GM23338 (cell line): ENCODE measurements around the gene DGKD. TPM values are rescaled to one million over a fixed set of nuclear protein-coding genes. Genes with fewer than 3 reads are reported as not detected.

Experiments
- ATAC-seq: fragments of 200-7000 bp; cut with Tn5 transposase; 3 replicates; pipeline ENCODE4 v1.9.1; 2020
- DNase-seq: peaks from one replicate; pipeline ENCODE4 v3.0.0-alpha.2; 2015; ENCODE audit warnings: low spot score
- H2AFZ ChIP-seq: fragments of 200-600 bp; sonication (generic); 2 replicates; pipeline ENCODE4 v1.8.0; 2016; ENCODE audit warnings: antibody characterized with exemption, mild to moderate bottlenecking, moderate library complexity
- H3F3A ChIP-seq: fragments of 200-600 bp; sonication (generic); replicated peaks from 2 replicates; pipeline ENCODE4 v1.8.0; 2017; ENCODE audit warnings: antibody characterized with exemption, mixed run types, low read depth
- H3K27ac ChIP-seq: fragments of 200-600 bp; sonication (generic); 2 replicates; pipeline ENCODE4 v1.6.1; 2016; ENCODE audit warnings: low read depth
- H3K27me3 ChIP-seq: fragments of 200-600 bp; sonication (generic); 2 replicates; pipeline ENCODE4 v1.8.0; 2016; ENCODE audit warnings: mild to moderate bottlenecking, mixed run types, moderate library complexity; ENCODE audit not compliant: insufficient read depth
- H3K36me3 ChIP-seq: fragments of 200-600 bp; sonication (generic); 2 replicates; pipeline ENCODE4 v1.8.0; 2016; ENCODE audit warnings: mild to moderate bottlenecking; ENCODE audit not compliant: insufficient read depth
- H3K4me1 ChIP-seq: fragments of 200-600 bp; sonication (generic); 2 replicates; pipeline ENCODE4 v1.8.0; 2016; ENCODE audit warnings: mild to moderate bottlenecking, moderate library complexity; ENCODE audit not compliant: insufficient read depth
- H3K4me2 ChIP-seq: fragments of 200-600 bp; sonication (generic); 2 replicates; pipeline ENCODE4 v1.7.1; 2017; ENCODE audit warnings: mixed run types
- H3K4me3 ChIP-seq: fragments of 200-600 bp; sonication (generic); 2 replicates; pipeline ENCODE4 v1.6.1; 2016; ENCODE audit warnings: mixed run types
- H3K79me2 ChIP-seq: fragments of 200-600 bp; sonication (generic); replicated peaks from 2 replicates; pipeline ENCODE4 v1.8.0; 2017; ENCODE audit warnings: mild to moderate bottlenecking; ENCODE audit not compliant: insufficient read depth
- H3K9me2 ChIP-seq: fragments of 200-600 bp; sonication (generic); 2 replicates; pipeline ENCODE4 v1.8.0; 2017; ENCODE audit not compliant: insufficient read depth
- H4K20me1 ChIP-seq: fragments of 200-600 bp; sonication (generic); replicated peaks from 2 replicates; pipeline ENCODE4 v1.8.0; 2017; ENCODE audit warnings: mild to moderate bottlenecking; ENCODE audit not compliant: insufficient read depth
- H3K27ac Mint-ChIP-seq: 2 replicates; pipeline ENCODE4 v1.8.0; 2020; ENCODE audit warnings: inconsistent platforms, mild to moderate bottlenecking, moderate library complexity, mixed read lengths
- H3K27me3 Mint-ChIP-seq: 3 replicates; pipeline ENCODE4 v1.8.0; 2022; ENCODE audit warnings: low read depth, mild to moderate bottlenecking, moderate library complexity, mixed read lengths, inconsistent platforms; ENCODE audit not compliant: insufficient read depth, poor library complexity
- H3K36me3 Mint-ChIP-seq: 3 replicates; pipeline ENCODE4 v1.8.0; 2021; ENCODE audit warnings: low read depth, mild to moderate bottlenecking, inconsistent platforms, moderate library complexity, mixed read lengths
- H3K4me1 Mint-ChIP-seq: 3 replicates; pipeline ENCODE4 v1.8.0; 2020; ENCODE audit warnings: mild to moderate bottlenecking, inconsistent platforms, mixed read lengths
- H3K4me3 Mint-ChIP-seq: 3 replicates; pipeline ENCODE4 v1.8.0; 2021; ENCODE audit warnings: moderate library complexity, mild to moderate bottlenecking, inconsistent platforms, mixed read lengths
- H3K9me3 Mint-ChIP-seq: 3 replicates; pipeline ENCODE4 v1.8.0; 2020; ENCODE audit warnings: moderate library complexity, mild to moderate bottlenecking, inconsistent platforms, mixed read lengths
- CTCF ChIP-seq, 2 experiments: fragments of 200-600 bp in 1 of 2; sonication (generic) in 1 of 2; conservative IDR thresholded peaks; 2 replicates each; pipeline versions ENCODE4 v1.5.1 to v1.6.1; 2016 to 2017; ENCODE audit warnings: antibody characterized with exemption in 2 of 2, low read depth in 2 of 2, mild to moderate bottlenecking in 2 of 2, moderate library complexity in 1 of 2
- ETS1 ChIP-seq: IDR thresholded peaks from 2 replicates; pipeline ENCODE4 v1.6.1; 2016; ENCODE audit warnings: antibody characterized with exemption
- EZH2 ChIP-seq: fragments of 200-600 bp; sonication (generic); IDR thresholded peaks from one replicate; pipeline ENCODE4 v1.8.0; 2017; ENCODE audit warnings: antibody characterized with exemption, mild to moderate bottlenecking, low read depth; ENCODE audit not compliant: unreplicated experiment
- EZH2phosphoT487 ChIP-seq: fragments of 200-600 bp; sonication (generic); IDR thresholded peaks from one replicate; pipeline ENCODE4 v1.8.1; 2018; ENCODE audit warnings: antibody characterized with exemption; ENCODE audit not compliant: unreplicated experiment
- JUNB ChIP-seq: IDR thresholded peaks from one replicate; pipeline ENCODE4 v1.6.1; 2016; ENCODE audit warnings: antibody characterized with exemption; ENCODE audit not compliant: unreplicated experiment
- NANOG ChIP-seq: IDR thresholded peaks from 2 replicates; pipeline ENCODE4 v1.6.1; 2016; ENCODE audit warnings: antibody characterized with exemption, borderline replicate concordance
- POLR2AphosphoS5 ChIP-seq: IDR thresholded peaks from 2 replicates; pipeline ENCODE4 v1.6.1; 2016; ENCODE audit warnings: antibody characterized with exemption, low read depth
- REST ChIP-seq: IDR thresholded peaks from one replicate; pipeline ENCODE4 v1.6.1; 2018; ENCODE audit warnings: antibody characterized with exemption; ENCODE audit not compliant: unreplicated experiment
- ZNF114 ChIP-seq: fragments of 250-450 bp; sonication (Bioruptor Pico); IDR thresholded peaks from 2 replicates; pipeline ENCODE4 v1.5.0; 2020; ENCODE audit warnings: mild to moderate bottlenecking, moderate library complexity
- ZNF331 ChIP-seq: fragments of 250-450 bp; sonication (Bioruptor Pico); IDR thresholded peaks from 2 replicates; pipeline ENCODE4 v1.5.0; 2020; ENCODE audit warnings: low read depth, mild to moderate bottlenecking, moderate library complexity
- polyA plus RNA-seq: library from polyadenylated mRNA; unstranded; fragments of >200 nt; fragmentation: Nextera tagmentation; extraction: Ambion mirVana; gene quantifications from 2 replicates; pipeline ENCODE4 v1.2.1, GENCODE V29; 2016
- total RNA-seq: library from RNA; depleted of rRNA; stranded (reverse); fragments of >200 nt; shearing (Covaris generic); gene quantifications from 2 replicates; pipeline ENCODE4 v1.2.3, GENCODE V29; 2014

Gene DGKD
- total and polyA plus RNA-seq, 2 experiments from 2014 or later = 11.1 to 23.4 TPM

GRCh38 chr2:233331536-233331935, 22.8 kb upstream of the DGKD start (continued):
- TF ChIP-seq ETS1 (no peak), EZH2phosphoT487 (no peak), ZNF331 (CRISPR knock-in tag) (no peak)

- Histone ChIP-seq H3K27ac (no peak overlapping the region), H3K4me1 (peaks cover 10% of the 10 kb centered on the region; the same call in 1 of the 2 replicates), H3K4me3 (no peak overlapping the region), H4K20me1 (no peaks in the 10 kb centered on the region), H3K79me2 (no peaks in the 10 kb centered on the region), H3K4me2 (no peak overlapping the region), H3F3A (no peaks in the 10 kb centered on the region), H3K9me2 (no peaks in the 10 kb centered on the region), H2AFZ (no peak overlapping the region), H3K36me3 (no peaks in the 10 kb centered on the region), H3K27me3 (no peaks in the 10 kb centered on the region)
- no peak for DNase-seq
- Mint-ChIP-seq H3K27ac (no peak overlapping the region), H3K9me3 (no peaks in the 10 kb centered on the region), H3K27me3 (peaks cover 17% of the 10 kb centered on the region), H3K36me3 (no peaks in the 10 kb centered on the region), H3K4me1 (peaks cover 14% of the 10 kb centered on the region), H3K4me3 (no peak overlapping the region)
- no peak for TF ChIP-seq POLR2AphosphoS5
- TF ChIP-seq REST = no peak
- no peak for TF ChIP-seq JUNB
- no peak for ATAC-seq
Observed at GRCh38 chr2:233332125-233332524, 22.2 kb upstream of the DGKD start.

- Mint-ChIP-seq H3K4me3 (no peak overlapping the region), H3K4me1 (peaks cover 3% of the 10 kb centered on the region), H3K36me3 (no peaks in the 10 kb centered on the region), H3K9me3 (no peaks in the 10 kb centered on the region), H3K27me3 (peaks cover 12% of the 10 kb centered on the region), H3K27ac (no peak overlapping the region)
- Histone ChIP-seq H3F3A (no peaks in the 10 kb centered on the region), H3K79me2 (no peaks in the 10 kb centered on the region), H3K36me3 (no peaks in the 10 kb centered on the region), H3K27ac (no peak overlapping the region), H3K27me3 (no peaks in the 10 kb centered on the region), H2AFZ (no peak overlapping the region), H3K4me1 (peaks cover 2% of the 10 kb centered on the region; the same call in 1 of the 2 replicates), H3K4me3 (no peak overlapping the region), H4K20me1 (no peaks in the 10 kb centered on the region), H3K4me2 (no peak overlapping the region), H3K9me2 (no peaks in the 10 kb centered on the region; the same call in 1 of the 2 replicates)
- ATAC-seq = no peak
- no peak for DNase-seq
- no peak for TF ChIP-seq CTCF (conservative IDR thresholded peaks at IDR 0.05; ENCODE audit: low read depth in 2 of 2)
- TF ChIP-seq NANOG = no peak
- no peak for TF ChIP-seq EZH2phosphoT487
- TF ChIP-seq ZNF114 (CRISPR knock-in tag) = no peak
- no peak for TF ChIP-seq EZH2
Observed at GRCh38 chr2:233334915-233335314, 19.4 kb upstream of the DGKD start.
